GM19467 (cell line): Measurements from ENCODE around the gene CHRFAM7A.
"Not testable (repeated sequence)": the region's sequence is repeated elsewhere in the genome, so short reads cannot be mapped to it uniquely, and the experiment has no call there.

Experiments
- ATAC-seq: cut with Tn5 transposase; IDR thresholded peaks from one replicate; pipeline ENCODE4 v1.9.1; 2021; ENCODE audit warnings: mild to moderate bottlenecking, moderate library complexity; ENCODE audit not compliant: unreplicated experiment

Gene CHRFAM7A

GRCh38 chr15:30326145-30326544, 67.2 kb downstream of the CHRFAM7A start:
- ATAC-seq = not testable (repeated sequence)

GRCh38 chr15:30321063-30321462, 72.3 kb downstream of the CHRFAM7A start:
- ATAC-seq = not testable (repeated sequence)

DNA sequence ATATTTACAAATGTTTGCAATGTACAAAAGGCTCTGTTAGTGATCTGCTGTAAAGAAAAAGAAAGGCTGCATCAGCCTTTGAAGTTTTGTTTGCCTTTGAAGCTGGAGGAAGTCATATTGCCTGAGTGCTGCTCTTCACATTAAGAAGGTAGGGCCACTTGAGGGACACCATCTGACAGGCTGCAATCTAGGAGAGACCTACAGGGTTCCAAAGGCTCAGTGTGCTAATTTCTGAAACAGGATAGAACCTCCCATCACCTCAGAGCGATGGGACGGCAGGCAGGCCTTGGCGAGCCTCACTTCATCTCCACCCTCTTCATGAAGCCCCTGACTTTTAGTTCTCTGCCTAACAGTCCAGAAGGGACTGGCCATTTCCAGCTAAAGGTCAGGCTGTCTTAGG, 77.6 kb downstream of the CHRFAM7A start:
- not testable (repeated sequence) for ATAC-seq

- ATAC-seq = not testable (repeated sequence)
These were observed 82.8 kb downstream of the CHRFAM7A start for GRCh38 chr15:30310575-30310974.
